Measurements from ENCODE around the gene POLR1H.

POLR1H gene

DNA sequence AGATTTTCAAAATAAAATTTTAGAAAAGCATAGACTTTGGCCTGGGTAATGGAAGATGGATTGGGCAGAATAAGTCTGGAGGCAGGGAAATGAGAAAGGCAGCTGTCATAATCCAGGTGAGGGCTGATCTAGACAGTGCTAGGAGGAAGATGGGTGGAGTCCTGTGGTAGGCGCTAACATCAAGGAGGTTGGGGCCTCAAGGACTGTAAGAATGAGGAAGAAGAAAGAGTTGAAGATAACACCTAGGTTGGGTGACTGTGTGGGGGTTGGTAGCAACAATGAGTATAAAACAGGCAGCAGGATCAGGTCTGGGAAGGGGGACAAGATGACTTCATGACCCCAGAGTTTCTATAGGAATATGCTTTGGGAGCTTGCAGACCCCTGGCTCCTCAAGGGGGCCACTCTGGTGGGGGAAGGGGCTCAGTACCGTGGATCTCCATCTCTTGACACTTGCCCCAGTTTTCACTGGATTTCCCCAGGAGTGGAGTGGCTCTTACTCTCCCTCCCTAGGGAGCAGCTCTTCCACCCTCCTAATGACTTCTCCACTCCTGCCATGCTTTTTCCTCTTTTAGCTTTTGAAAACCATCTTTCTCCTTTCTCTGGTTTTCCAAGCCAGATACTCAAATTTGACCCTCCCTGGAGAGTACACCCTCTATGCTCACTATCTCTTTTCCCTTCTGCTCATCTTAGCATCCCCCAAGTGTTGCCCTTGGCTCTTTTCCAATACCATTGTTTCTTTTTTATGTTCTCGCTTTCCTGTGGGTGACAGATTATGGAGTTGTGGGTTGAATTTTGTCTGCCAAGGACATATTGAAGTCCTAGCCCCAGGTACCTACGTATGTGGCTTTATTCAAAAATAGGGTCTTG is 37.1 kb downstream of the POLR1H start:
- H3K23ac ChIP-seq (ENCODE audit: low read depth, low read length, poor library complexity), result no peak overlapping the region
- H3K4me3 ChIP-seq (ENCODE audit: low read length in 2 of 2), result no peak overlapping the region
- DNase-seq (ENCODE audit: low spot score), result no peak
- no peak overlapping the region for H2AK5ac ChIP-seq (ENCODE audit: low read depth, low read length)
- H2BK5ac ChIP-seq (ENCODE audit: low read length), result no peak overlapping the region
- H3K4ac ChIP-seq (ENCODE audit: low read length), result no peak overlapping the region
- no peak overlapping the region for H2BK12ac ChIP-seq (ENCODE audit: low read length)
- no peak overlapping the region for H3K27ac ChIP-seq (replicated peaks; ENCODE audit: low read length)
- peaks cover 0 to 3% of the 10 kb centered on the region in 2 donors for H3K9me3 ChIP-seq (replicated peaks in 1 of 2; ENCODE audit: control insufficient read depth in 2 of 2, insufficient read depth in 1 of 2, low read depth in 1 of 2, low read length in 2 of 2)
- H3K9ac ChIP-seq (ENCODE audit: low read depth, low read length, poor library complexity), result no peak overlapping the region
- no peak overlapping the region for H2BK15ac ChIP-seq (ENCODE audit: low read length)
- H3K18ac ChIP-seq (ENCODE audit: low read length), result no peak overlapping the region
- peaks cover 17 to 85% (median 61%) of the 10 kb centered on the region in 3 experiments for H3K27me3 ChIP-seq (ENCODE audit: control insufficient read depth in 3 of 3, insufficient read depth in 3 of 3, low read depth in 1 of 3, low read length in 3 of 3)
- H2AFZ ChIP-seq (ENCODE audit: low read length), result no peak overlapping the region
- WGBS, 2 donors (ENCODE audit: extremely low coverage in 2 of 2, insufficient read length in 2 of 2, insufficient replicate concordance in 1 of 2), result no CpG with 5 or more reads among the region's 4 CpGs
- no peaks in the 10 kb centered on the region for H3K79me1 ChIP-seq (ENCODE audit: low read depth, low read length)
- H3K4me2 ChIP-seq (ENCODE audit: insufficient read depth, low read length, poor library complexity, severe bottlenecking), result no peak overlapping the region
- H3K36me3 ChIP-seq (replicated peaks in 1 of 2; ENCODE audit: control insufficient read depth in 2 of 2, insufficient read depth in 2 of 2, low read length in 2 of 2), result no peaks in the 10 kb centered on the region
- no peak overlapping the region for H4K91ac ChIP-seq (ENCODE audit: low read depth, low read length, poor library complexity)
- no peak overlapping the region for H4K8ac ChIP-seq (ENCODE audit: low read depth, low read length)
- peaks cover 2 to 6% of the 10 kb centered on the region in 2 donors for H3K4me1 ChIP-seq (ENCODE audit: control insufficient read depth in 2 of 2, insufficient read depth in 1 of 2, low read depth in 1 of 2, low read length in 2 of 2)
- no peak overlapping the region for H2BK120ac ChIP-seq (ENCODE audit: low read depth, low read length)
- H3K14ac ChIP-seq (ENCODE audit: low read length), result no peak overlapping the region

DNA sequence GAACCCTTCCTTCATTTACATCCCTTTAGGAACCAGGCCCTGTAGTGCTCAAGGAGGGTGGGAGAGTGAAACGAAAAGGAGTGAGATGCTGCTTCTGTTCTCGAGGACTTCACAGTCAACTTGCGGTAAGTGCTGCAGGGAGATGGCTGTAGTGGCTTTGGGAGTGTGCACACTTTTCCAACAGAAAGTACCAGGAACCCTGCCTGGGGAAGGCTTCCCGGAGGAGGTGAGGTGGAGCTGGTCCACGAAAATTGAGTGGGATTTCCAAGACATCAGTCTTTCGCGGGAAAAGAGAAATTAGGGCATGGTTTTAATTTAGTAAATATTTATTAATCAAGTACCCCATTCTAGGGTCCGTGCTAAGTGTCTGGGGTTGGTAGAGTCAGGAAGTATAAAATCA is 39.1 kb downstream of the POLR1H start:
- Histone ChIP-seq H2BK12ac (ENCODE audit: low read length) (no peak overlapping the region), H2BK5ac (ENCODE audit: low read length) (no peak overlapping the region), H3K4ac (ENCODE audit: low read length) (no peak overlapping the region), H2BK15ac (ENCODE audit: low read length) (no peak overlapping the region), H3K4me1 (ENCODE audit: control insufficient read depth in 2 of 2, insufficient read depth in 1 of 2, low read depth in 1 of 2, low read length in 2 of 2) (peaks cover 4 to 6% of the 10 kb centered on the region in 2 donors), H2AK5ac (ENCODE audit: low read depth, low read length) (no peak overlapping the region), H3K9ac (ENCODE audit: low read depth, low read length, poor library complexity) (no peak overlapping the region), H3K23ac (ENCODE audit: low read depth, low read length, poor library complexity) (no peak overlapping the region), H3K9me3 (replicated peaks in 1 of 2; ENCODE audit: control insufficient read depth in 2 of 2, insufficient read depth in 1 of 2, low read depth in 1 of 2, low read length in 2 of 2) (peaks cover 0 to 3% of the 10 kb centered on the region in 2 donors), H2AFZ (ENCODE audit: low read length) (no peak overlapping the region), H2BK120ac (ENCODE audit: low read depth, low read length) (no peak overlapping the region), H3K79me1 (ENCODE audit: low read depth, low read length) (no peaks in the 10 kb centered on the region), H3K36me3 (replicated peaks in 1 of 2; ENCODE audit: control insufficient read depth in 2 of 2, insufficient read depth in 2 of 2, low read length in 2 of 2) (no peaks in the 10 kb centered on the region), H4K91ac (ENCODE audit: low read depth, low read length, poor library complexity) (no peak overlapping the region), H3K18ac (ENCODE audit: low read length) (no peak overlapping the region), H4K8ac (ENCODE audit: low read depth, low read length) (no peak overlapping the region), H3K4me3 (ENCODE audit: low read length in 2 of 2) (peak overlapping the region in 1 of 2 donors; percentile 30), H3K14ac (ENCODE audit: low read length) (no peak overlapping the region), H3K4me2 (ENCODE audit: insufficient read depth, low read length, poor library complexity, severe bottlenecking) (peak overlapping the region; percentile 20), H3K27me3 (ENCODE audit: control insufficient read depth in 3 of 3, insufficient read depth in 3 of 3, low read depth in 1 of 3, low read length in 3 of 3) (peaks cover 17 to 94% (median 65%) of the 10 kb centered on the region in 3 experiments), H3K27ac (replicated peaks; ENCODE audit: low read length) (no peak overlapping the region)
- WGBS, 2 donors (ENCODE audit: extremely low coverage in 2 of 2, insufficient read length in 2 of 2, insufficient replicate concordance in 1 of 2), result no CpG with 5 or more reads among the region's 8 CpGs
- DNase-seq (ENCODE audit: low spot score), result no peak

DNA sequence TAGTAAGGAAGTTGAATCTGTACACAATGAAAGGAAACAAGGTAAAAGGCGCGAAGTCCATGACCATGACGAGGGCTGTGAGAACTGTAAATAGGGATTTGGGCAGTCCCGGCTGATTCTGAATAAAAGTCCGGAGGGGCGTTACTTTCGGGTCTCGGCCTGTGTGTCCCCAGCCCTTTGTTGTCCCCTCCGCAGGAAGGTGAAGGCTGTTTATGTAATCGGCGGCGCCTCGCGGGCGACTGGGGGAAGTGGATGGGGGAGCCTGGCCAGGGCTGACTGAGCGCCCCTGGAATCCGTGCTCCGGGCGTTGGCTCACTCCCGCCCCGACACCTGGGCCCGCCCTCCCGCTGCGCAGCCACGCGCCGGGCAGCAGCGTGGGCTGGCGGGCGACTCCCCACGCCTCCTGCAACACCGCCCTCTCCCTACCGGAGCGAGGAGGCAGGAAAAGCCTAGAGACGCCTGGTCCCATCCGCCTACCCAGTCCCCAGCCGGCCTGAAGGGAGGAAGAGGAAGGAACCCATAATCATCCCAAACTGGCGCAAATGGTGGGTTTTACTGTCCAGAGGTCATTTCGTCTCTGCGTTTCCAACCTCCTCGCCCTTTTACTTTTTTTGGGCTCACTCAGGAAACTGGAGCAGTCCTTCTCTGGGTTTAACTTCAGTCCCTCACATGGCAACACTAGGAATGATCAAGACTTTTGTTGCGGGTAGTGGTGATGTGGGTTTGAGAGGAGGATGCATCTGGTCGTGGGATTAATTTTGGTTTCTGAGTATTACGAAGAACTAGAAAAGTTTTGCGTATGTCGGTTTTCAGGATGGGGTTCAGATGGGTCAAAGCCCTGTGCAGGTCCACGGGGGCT is 39.7 kb downstream of the POLR1H start:
- peak overlapping the region; percentile 70 for H2AFZ ChIP-seq (ENCODE audit: low read length)
- H3K4me2 ChIP-seq (ENCODE audit: insufficient read depth, low read length, poor library complexity, severe bottlenecking), result peak overlapping the region; percentile 20
- DNase-seq (ENCODE audit: low spot score), result no peak
- peaks cover 17 to 93% (median 61%) of the 10 kb centered on the region in 3 experiments for H3K27me3 ChIP-seq (ENCODE audit: control insufficient read depth in 3 of 3, insufficient read depth in 3 of 3, low read depth in 1 of 3, low read length in 3 of 3)
- no peak overlapping the region for H3K14ac ChIP-seq (ENCODE audit: low read length)
- no peak overlapping the region for H4K91ac ChIP-seq (ENCODE audit: low read depth, low read length, poor library complexity)
- H3K9me3 ChIP-seq (replicated peaks in 1 of 2; ENCODE audit: control insufficient read depth in 2 of 2, insufficient read depth in 1 of 2, low read depth in 1 of 2, low read length in 2 of 2), result peaks cover 0 to 3% of the 10 kb centered on the region in 2 donors
- WGBS, 2 donors (ENCODE audit: extremely low coverage in 2 of 2, insufficient read length in 2 of 2, insufficient replicate concordance in 1 of 2), result no CpG with 5 or more reads among the region's 47 CpGs
- H2BK5ac ChIP-seq (ENCODE audit: low read length), result no peak overlapping the region
- no peak overlapping the region for H2BK120ac ChIP-seq (ENCODE audit: low read depth, low read length)
- H2BK12ac ChIP-seq (ENCODE audit: low read length), result no peak overlapping the region
- peaks cover 4 to 6% of the 10 kb centered on the region in 2 donors for H3K4me1 ChIP-seq (ENCODE audit: control insufficient read depth in 2 of 2, insufficient read depth in 1 of 2, low read depth in 1 of 2, low read length in 2 of 2)
- H2AK5ac ChIP-seq (ENCODE audit: low read depth, low read length), result no peak overlapping the region
- H4K8ac ChIP-seq (ENCODE audit: low read depth, low read length), result no peak overlapping the region
- H3K18ac ChIP-seq (ENCODE audit: low read length), result no peak overlapping the region
- no peak overlapping the region for H3K9ac ChIP-seq (ENCODE audit: low read depth, low read length, poor library complexity)
- H3K79me1 ChIP-seq (ENCODE audit: low read depth, low read length), result no peaks in the 10 kb centered on the region
- H2BK15ac ChIP-seq (ENCODE audit: low read length), result no peak overlapping the region
- H3K4ac ChIP-seq (ENCODE audit: low read length), result no peak overlapping the region
- no peak overlapping the region for H3K23ac ChIP-seq (ENCODE audit: low read depth, low read length, poor library complexity)
- H3K36me3 ChIP-seq (replicated peaks in 1 of 2; ENCODE audit: control insufficient read depth in 2 of 2, insufficient read depth in 2 of 2, low read length in 2 of 2), result no peaks in the 10 kb centered on the region
- H3K4me3 ChIP-seq (ENCODE audit: low read length in 2 of 2), result peak overlapping the region in 1 of 2 donors; percentile 7
- no peak overlapping the region for H3K27ac ChIP-seq (replicated peaks; ENCODE audit: low read length)

Measured in neuronal stem cell (in vitro differentiated cells).